HepG2 (cell line): ENCODE measurements around the gene CENPP. TPM values are rescaled to one million over a fixed set of nuclear protein-coding genes. Genes with fewer than 3 reads are reported as not detected.

Experiments
- MBD4 ChIP-seq: IDR thresholded peaks from 2 replicates; pipeline ENCODE4 v1.6.1; 2012; ENCODE audit warnings: low read length, inconsistent platforms, borderline replicate concordance
- MIER3 ChIP-seq: IDR thresholded peaks from 2 replicates; pipeline ENCODE4 v1.6.1; 2016; ENCODE audit warnings: missing compliant biosample characterization, borderline replicate concordance
- SETDB1 ChIP-seq: sonication (generic); formaldehyde crosslinking; IDR thresholded peaks from 2 replicates; pipeline ENCODE4 v1.5.1; 2020; ENCODE audit warnings: missing genetic modification reagents, mild to moderate bottlenecking, borderline replicate concordance
- ZFX ChIP-seq: sonication (generic); formaldehyde crosslinking; IDR thresholded peaks from 2 replicates; pipeline ENCODE4 v1.4.0; 2020; ENCODE audit warnings: mild to moderate bottlenecking, low read depth, missing genetic modification reagents, moderate library complexity
- ZFY ChIP-seq: sonication (generic); formaldehyde crosslinking; IDR thresholded peaks from 2 replicates; pipeline ENCODE4 v1.4.0; 2020; ENCODE audit warnings: missing genetic modification reagents
- ZNF253 ChIP-seq: sonication (generic); formaldehyde crosslinking; IDR thresholded peaks from 2 replicates; pipeline ENCODE4 v1.8.0; 2022; ENCODE audit warnings: mild to moderate bottlenecking, missing genetic modification reagents, borderline replicate concordance
- ZNF260 ChIP-seq: sonication (generic); formaldehyde crosslinking; IDR thresholded peaks from 2 replicates; pipeline ENCODE4 v1.4.0; 2020; ENCODE audit warnings: missing genetic modification reagents, low read depth, mild to moderate bottlenecking, borderline replicate concordance
- ZNF616 ChIP-seq: sonication (generic); formaldehyde crosslinking; IDR thresholded peaks from 2 replicates; pipeline ENCODE4 v1.5.0; 2020; ENCODE audit warnings: low read depth, mild to moderate bottlenecking, missing genetic modification reagents
- polyA plus RNA-seq, 8 experiments: library from polyadenylated mRNA; depleted of rRNA in 3 of 8; stranded (reverse) in 7 of 8; unstranded in 1 of 8; fragments of >200 nt; fragmentation: Illumina TruSeq in 4 of 8; extraction: Trizol in 4 of 8; gene quantifications; 2 replicates each; pipeline versions ENCODE4 v1.2.1 to v1.2.3, GENCODE V29; 2011 to 2016; ENCODE audit warnings: low read depth in 4 of 8, missing spikeins in 1 of 8, mixed read lengths in 1 of 8; ENCODE audit not compliant: insufficient read depth in 1 of 8
- total RNA-seq, 5 experiments: library from RNA; depleted of rRNA; stranded (reverse); fragments of >200 nt; fragmentation: Illumina TruSeq; extraction: Trizol; gene quantifications; 2 replicates each; pipeline ENCODE4 v1.2.3, GENCODE V29; 2016; ENCODE audit warnings: low read depth in 1 of 5
- TF ChIP-seq, protein P1 (sequence below): sonication (generic); formaldehyde crosslinking; IDR thresholded peaks from 2 replicates; pipeline ENCODE4 v1.5.0; 2020; ENCODE audit warnings: missing genetic modification reagents
- TF ChIP-seq, protein P2 (sequence below): sonication (generic); formaldehyde crosslinking; conservative IDR thresholded peaks from 2 replicates; pipeline ENCODE4 v1.4.0; 2020; ENCODE audit warnings: missing genetic modification reagents
- TF ChIP-seq, protein P3 (sequence below): sonication (generic); formaldehyde crosslinking; IDR thresholded peaks from 2 replicates; pipeline ENCODE4 v1.5.1; 2020; ENCODE audit warnings: mild to moderate bottlenecking, missing genetic modification reagents, borderline replicate concordance
- TF ChIP-seq, protein P4 (sequence below): sonication (generic); formaldehyde crosslinking; IDR thresholded peaks from 2 replicates; pipeline ENCODE4 v1.4.0; 2020; ENCODE audit warnings: missing genetic modification reagents
- TF ChIP-seq, protein P5 (sequence below): sonication (generic); formaldehyde crosslinking; conservative IDR thresholded peaks from 2 replicates; pipeline ENCODE4 v1.4.0; 2020; ENCODE audit warnings: missing genetic modification reagents
- TF ChIP-seq, protein P6 (sequence below), 2 experiments: fragments of 450-650 bp in 1 of 2; sonication (generic) in 1 of 2; formaldehyde crosslinking; IDR thresholded peaks; 2 replicates each; pipeline versions ENCODE4 v1.5.0 to v1.8.0; 2020 to 2022; ENCODE audit warnings: mild to moderate bottlenecking in 1 of 2, missing genetic modification reagents in 1 of 2

The CENPP gene
- total and polyA plus RNA-seq, 2 of the 13 experiments (the other 11 are each of a cell fraction or from before 2014, with no cell fraction given), result 2.0 to 11.4 TPM

DNA sequence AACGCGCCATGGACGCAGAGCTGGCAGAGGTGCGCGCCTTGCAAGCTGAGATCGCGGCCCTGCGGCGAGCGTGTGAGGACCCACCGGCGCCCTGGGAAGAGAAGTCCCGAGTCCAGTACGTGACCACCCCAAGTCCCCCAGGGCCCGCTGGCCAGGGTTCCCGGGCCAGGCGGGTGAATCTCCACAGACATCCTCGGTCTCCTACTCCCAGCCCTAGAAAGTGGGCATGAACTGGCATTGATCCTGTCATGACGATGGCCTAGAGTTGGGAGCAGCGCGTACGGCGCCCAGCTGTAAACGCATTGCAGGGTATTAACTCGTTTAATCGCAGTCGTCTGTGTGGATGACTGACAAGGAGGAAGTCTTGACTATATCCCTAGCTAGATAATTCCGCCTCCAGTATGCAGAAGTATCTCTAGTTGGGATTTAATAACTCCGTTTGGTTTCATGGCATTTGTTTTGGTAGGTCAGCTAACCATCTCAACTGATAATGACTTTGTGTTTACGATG, 293 bp downstream of the CENPP start (continued):
- TF ChIP-seq, protein P1, sequence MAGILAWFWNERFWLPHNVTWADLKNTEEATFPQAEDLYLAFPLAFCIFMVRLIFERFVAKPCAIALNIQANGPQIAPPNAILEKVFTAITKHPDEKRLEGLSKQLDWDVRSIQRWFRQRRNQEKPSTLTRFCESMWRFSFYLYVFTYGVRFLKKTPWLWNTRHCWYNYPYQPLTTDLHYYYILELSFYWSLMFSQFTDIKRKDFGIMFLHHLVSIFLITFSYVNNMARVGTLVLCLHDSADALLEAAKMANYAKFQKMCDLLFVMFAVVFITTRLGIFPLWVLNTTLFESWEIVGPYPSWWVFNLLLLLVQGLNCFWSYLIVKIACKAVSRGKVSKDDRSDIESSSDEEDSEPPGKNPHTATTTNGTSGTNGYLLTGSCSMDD, result 0 out of 2 replicates have a peak, but pooled peaks have one; percentile 44
- no peak for TF ChIP-seq ZNF253 (CRISPR knock-in tag)
- no peak for TF ChIP-seq ZNF260
- TF ChIP-seq, protein P2, sequence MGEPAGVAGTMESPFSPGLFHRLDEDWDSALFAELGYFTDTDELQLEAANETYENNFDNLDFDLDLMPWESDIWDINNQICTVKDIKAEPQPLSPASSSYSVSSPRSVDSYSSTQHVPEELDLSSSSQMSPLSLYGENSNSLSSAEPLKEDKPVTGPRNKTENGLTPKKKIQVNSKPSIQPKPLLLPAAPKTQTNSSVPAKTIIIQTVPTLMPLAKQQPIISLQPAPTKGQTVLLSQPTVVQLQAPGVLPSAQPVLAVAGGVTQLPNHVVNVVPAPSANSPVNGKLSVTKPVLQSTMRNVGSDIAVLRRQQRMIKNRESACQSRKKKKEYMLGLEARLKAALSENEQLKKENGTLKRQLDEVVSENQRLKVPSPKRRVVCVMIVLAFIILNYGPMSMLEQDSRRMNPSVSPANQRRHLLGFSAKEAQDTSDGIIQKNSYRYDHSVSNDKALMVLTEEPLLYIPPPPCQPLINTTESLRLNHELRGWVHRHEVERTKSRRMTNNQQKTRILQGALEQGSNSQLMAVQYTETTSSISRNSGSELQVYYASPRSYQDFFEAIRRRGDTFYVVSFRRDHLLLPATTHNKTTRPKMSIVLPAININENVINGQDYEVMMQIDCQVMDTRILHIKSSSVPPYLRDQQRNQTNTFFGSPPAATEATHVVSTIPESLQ (CRISPR knock-in tag), result no peak
- TF ChIP-seq, protein P3, sequence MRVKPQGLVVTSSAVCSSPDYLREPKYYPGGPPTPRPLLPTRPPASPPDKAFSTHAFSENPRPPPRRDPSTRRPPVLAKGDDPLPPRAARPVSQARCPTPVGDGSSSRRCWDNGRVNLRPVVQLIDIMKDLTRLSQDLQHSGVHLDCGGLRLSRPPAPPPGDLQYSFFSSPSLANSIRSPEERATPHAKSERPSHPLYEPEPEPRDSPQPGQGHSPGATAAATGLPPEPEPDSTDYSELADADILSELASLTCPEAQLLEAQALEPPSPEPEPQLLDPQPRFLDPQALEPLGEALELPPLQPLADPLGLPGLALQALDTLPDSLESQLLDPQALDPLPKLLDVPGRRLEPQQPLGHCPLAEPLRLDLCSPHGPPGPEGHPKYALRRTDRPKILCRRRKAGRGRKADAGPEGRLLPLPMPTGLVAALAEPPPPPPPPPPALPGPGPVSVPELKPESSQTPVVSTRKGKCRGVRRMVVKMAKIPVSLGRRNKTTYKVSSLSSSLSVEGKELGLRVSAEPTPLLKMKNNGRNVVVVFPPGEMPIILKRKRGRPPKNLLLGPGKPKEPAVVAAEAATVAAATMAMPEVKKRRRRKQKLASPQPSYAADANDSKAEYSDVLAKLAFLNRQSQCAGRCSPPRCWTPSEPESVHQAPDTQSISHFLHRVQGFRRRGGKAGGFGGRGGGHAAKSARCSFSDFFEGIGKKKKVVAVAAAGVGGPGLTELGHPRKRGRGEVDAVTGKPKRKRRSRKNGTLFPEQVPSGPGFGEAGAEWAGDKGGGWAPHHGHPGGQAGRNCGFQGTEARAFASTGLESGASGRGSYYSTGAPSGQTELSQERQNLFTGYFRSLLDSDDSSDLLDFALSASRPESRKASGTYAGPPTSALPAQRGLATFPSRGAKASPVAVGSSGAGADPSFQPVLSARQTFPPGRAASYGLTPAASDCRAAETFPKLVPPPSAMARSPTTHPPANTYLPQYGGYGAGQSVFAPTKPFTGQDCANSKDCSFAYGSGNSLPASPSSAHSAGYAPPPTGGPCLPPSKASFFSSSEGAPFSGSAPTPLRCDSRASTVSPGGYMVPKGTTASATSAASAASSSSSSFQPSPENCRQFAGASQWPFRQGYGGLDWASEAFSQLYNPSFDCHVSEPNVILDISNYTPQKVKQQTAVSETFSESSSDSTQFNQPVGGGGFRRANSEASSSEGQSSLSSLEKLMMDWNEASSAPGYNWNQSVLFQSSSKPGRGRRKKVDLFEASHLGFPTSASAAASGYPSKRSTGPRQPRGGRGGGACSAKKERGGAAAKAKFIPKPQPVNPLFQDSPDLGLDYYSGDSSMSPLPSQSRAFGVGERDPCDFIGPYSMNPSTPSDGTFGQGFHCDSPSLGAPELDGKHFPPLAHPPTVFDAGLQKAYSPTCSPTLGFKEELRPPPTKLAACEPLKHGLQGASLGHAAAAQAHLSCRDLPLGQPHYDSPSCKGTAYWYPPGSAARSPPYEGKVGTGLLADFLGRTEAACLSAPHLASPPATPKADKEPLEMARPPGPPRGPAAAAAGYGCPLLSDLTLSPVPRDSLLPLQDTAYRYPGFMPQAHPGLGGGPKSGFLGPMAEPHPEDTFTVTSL (CRISPR knock-in tag), result no peak
- TF ChIP-seq ZNF616 (CRISPR knock-in tag), result 0 out of 2 replicates have a peak, but pooled peaks have one; percentile 11
- TF ChIP-seq ZFX, result peak; percentile 3; the same call in 1 of the 2 replicates
- TF ChIP-seq, protein P4, sequence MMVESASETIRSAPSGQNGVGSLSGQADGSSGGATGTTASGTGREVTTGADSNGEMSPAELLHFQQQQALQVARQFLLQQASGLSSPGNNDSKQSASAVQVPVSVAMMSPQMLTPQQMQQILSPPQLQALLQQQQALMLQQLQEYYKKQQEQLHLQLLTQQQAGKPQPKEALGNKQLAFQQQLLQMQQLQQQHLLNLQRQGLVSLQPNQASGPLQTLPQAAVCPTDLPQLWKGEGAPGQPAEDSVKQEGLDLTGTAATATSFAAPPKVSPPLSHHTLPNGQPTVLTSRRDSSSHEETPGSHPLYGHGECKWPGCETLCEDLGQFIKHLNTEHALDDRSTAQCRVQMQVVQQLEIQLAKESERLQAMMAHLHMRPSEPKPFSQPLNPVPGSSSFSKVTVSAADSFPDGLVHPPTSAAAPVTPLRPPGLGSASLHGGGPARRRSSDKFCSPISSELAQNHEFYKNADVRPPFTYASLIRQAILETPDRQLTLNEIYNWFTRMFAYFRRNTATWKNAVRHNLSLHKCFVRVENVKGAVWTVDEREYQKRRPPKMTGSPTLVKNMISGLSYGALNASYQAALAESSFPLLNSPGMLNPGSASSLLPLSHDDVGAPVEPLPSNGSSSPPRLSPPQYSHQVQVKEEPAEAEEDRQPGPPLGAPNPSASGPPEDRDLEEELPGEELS (CRISPR knock-in tag), result no peak
- TF ChIP-seq ZFY (CRISPR knock-in tag), result peak; percentile 57; the same call in 1 of the 2 replicates
- TF ChIP-seq, protein P5, sequence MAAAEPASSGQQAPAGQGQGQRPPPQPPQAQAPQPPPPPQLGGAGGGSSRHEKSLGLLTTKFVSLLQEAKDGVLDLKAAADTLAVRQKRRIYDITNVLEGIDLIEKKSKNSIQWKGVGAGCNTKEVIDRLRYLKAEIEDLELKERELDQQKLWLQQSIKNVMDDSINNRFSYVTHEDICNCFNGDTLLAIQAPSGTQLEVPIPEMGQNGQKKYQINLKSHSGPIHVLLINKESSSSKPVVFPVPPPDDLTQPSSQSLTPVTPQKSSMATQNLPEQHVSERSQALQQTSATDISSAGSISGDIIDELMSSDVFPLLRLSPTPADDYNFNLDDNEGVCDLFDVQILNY, result no peak
- TF ChIP-seq SETDB1 (CRISPR knock-in tag), result no peak
- no peak for TF ChIP-seq MIER3 (CRISPR knock-in tag)
- no peak for TF ChIP-seq MBD4
- TF ChIP-seq, protein P6, sequence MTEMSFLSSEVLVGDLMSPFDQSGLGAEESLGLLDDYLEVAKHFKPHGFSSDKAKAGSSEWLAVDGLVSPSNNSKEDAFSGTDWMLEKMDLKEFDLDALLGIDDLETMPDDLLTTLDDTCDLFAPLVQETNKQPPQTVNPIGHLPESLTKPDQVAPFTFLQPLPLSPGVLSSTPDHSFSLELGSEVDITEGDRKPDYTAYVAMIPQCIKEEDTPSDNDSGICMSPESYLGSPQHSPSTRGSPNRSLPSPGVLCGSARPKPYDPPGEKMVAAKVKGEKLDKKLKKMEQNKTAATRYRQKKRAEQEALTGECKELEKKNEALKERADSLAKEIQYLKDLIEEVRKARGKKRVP (CRISPR knock-in tag; IDR thresholded peaks at IDR 0.05), result no peak
